CD14-positive monocyte (primary cell): ENCODE measurements around the gene GBGT1. TPM values are rescaled to one million over a fixed set of nuclear protein-coding genes. Genes with fewer than 3 reads are reported as not detected.

Experiments
- DNase-seq, 3 donors: peaks; one replicate each; pipeline ENCODE4 v3.0.0-alpha.2; 2011 to 2022
- H2AFZ ChIP-seq: 2 replicates; pipeline ENCODE4 v1.6.0; 2012; ENCODE audit warnings: mild to moderate bottlenecking, low read depth, low read length, inconsistent platforms; ENCODE audit not compliant: insufficient read depth, poor library complexity, severe bottlenecking
- H3K27ac ChIP-seq, 2 donors: 1 replicate in 1 of 2; 2 replicates in 1 of 2; pipeline ENCODE4 v1.5.1; 2012 to 2013; ENCODE audit warnings: low read length in 2 of 2, control low read depth in 1 of 2, inconsistent platforms in 1 of 2, low read depth in 1 of 2, mild to moderate bottlenecking in 1 of 2
- H3K27me3 ChIP-seq, 2 donors: one replicate each; pipeline versions ENCODE4 v1.6.0 to v1.6.1; 2011 to 2013; ENCODE audit warnings: low read length in 2 of 2; ENCODE audit not compliant: control insufficient read depth in 2 of 2, insufficient read depth in 2 of 2
- H3K36me3 ChIP-seq, 2 donors: replicated peaks in 1 of 2; 1 replicate in 1 of 2; 2 replicates in 1 of 2; pipeline versions ENCODE4 v1.5.1 to v1.6.1; 2012 to 2013; ENCODE audit warnings: low read length in 2 of 2, control low read depth in 1 of 2, inconsistent platforms in 1 of 2, mild to moderate bottlenecking in 1 of 2; ENCODE audit not compliant: insufficient read depth in 2 of 2, control insufficient read depth in 1 of 2
- H3K4me1 ChIP-seq, 2 donors: 1 replicate in 1 of 2; 2 replicates in 1 of 2; pipeline versions ENCODE4 v1.5.1 to v1.6.1; 2012 to 2013; ENCODE audit warnings: low read length in 2 of 2, control low read depth in 1 of 2, inconsistent platforms in 1 of 2, mild to moderate bottlenecking in 1 of 2, moderate library complexity in 1 of 2; ENCODE audit not compliant: insufficient read depth in 2 of 2, control insufficient read depth in 1 of 2
- H3K4me2 ChIP-seq: replicated peaks from 2 replicates; pipeline ENCODE3; 2012; ENCODE audit warnings: low read length, moderate library complexity, mild to moderate bottlenecking; ENCODE audit not compliant: poor library complexity, severe bottlenecking; ENCODE audit errors: extremely low read depth
- H3K4me3 ChIP-seq, 3 experiments: fragments of 200-600 bp in 1 of 3; sonication (generic) in 1 of 3; replicated peaks in 1 of 3; 1 replicate in 2 of 3; 2 replicates in 1 of 3; pipeline ENCODE4 v1.5.1; 2011 to 2013; ENCODE audit warnings: low read length in 3 of 3, mild to moderate bottlenecking in 3 of 3, control low read depth in 2 of 3, low read depth in 2 of 3, inconsistent platforms in 1 of 3, moderate library complexity in 1 of 3
- H3K79me2 ChIP-seq: 2 replicates; pipeline ENCODE4 v1.6.0; 2012; ENCODE audit warnings: mild to moderate bottlenecking, control low read depth, inconsistent platforms, low read length, moderate library complexity; ENCODE audit not compliant: insufficient read depth
- H3K9ac ChIP-seq: 2 replicates; pipeline ENCODE4 v1.6.0; 2017; ENCODE audit warnings: low read length, mild to moderate bottlenecking; ENCODE audit not compliant: insufficient read depth, poor library complexity, severe bottlenecking
- H3K9me3 ChIP-seq, 2 donors: replicated peaks in 1 of 2; 1 replicate in 1 of 2; 2 replicates in 1 of 2; pipeline versions ENCODE4 v1.5.1 to v1.6.1; 2012 to 2013; ENCODE audit warnings: low read length in 2 of 2, control low read depth in 1 of 2; ENCODE audit not compliant: control insufficient read depth in 1 of 2, insufficient read depth in 1 of 2
- H4K20me1 ChIP-seq: 2 replicates; pipeline ENCODE4 v1.6.0; 2012; ENCODE audit warnings: mild to moderate bottlenecking, low read length, control low read depth, moderate library complexity; ENCODE audit not compliant: insufficient read depth
- H3K27ac Mint-ChIP-seq, 7 donors: one replicate each; pipeline ENCODE4 v1.8.0; 2020; ENCODE audit warnings: mild to moderate bottlenecking in 7 of 7, mixed read lengths in 7 of 7, moderate library complexity in 6 of 7, inconsistent platforms in 2 of 7
- H3K27me3 Mint-ChIP-seq, 3 donors: one replicate each; pipeline ENCODE4 v1.8.0; 2021 to 2022; ENCODE audit warnings: low read depth in 3 of 3, mild to moderate bottlenecking in 3 of 3, mixed read lengths in 3 of 3, moderate library complexity in 3 of 3, inconsistent platforms in 1 of 3
- H3K36me3 Mint-ChIP-seq, 2 donors: one replicate each; pipeline ENCODE4 v1.8.0; 2020; ENCODE audit warnings: mixed read lengths in 2 of 2, inconsistent platforms in 1 of 2, mild to moderate bottlenecking in 1 of 2
- H3K4me1 Mint-ChIP-seq: one replicate; pipeline ENCODE4 v1.8.0; 2020; ENCODE audit warnings: mild to moderate bottlenecking, mixed read lengths
- H3K4me3 Mint-ChIP-seq, 2 donors: one replicate each; pipeline ENCODE4 v1.8.0; 2020; ENCODE audit warnings: mild to moderate bottlenecking in 2 of 2, mixed read lengths in 2 of 2, moderate library complexity in 1 of 2
- H3K9me3 Mint-ChIP-seq, 7 donors: one replicate each; pipeline ENCODE4 v1.8.0; 2020 to 2022; ENCODE audit warnings: mixed read lengths in 7 of 7, mild to moderate bottlenecking in 6 of 7, moderate library complexity in 6 of 7, inconsistent platforms in 2 of 7
- CTCF ChIP-seq: fragments of 200-600 bp; IDR thresholded peaks from one replicate; pipeline ENCODE4 v1.8.0; 2022; ENCODE audit warnings: antibody characterized with exemption, mild to moderate bottlenecking
- WGBS: methylation state at CpG from one replicate; pipeline ENCODE4 v1.1.5; 2013; ENCODE audit warnings: missing lambda C conversion rate; ENCODE audit not compliant: insufficient coverage; 5-methylcytosine and 5-hydroxymethylcytosine counted together
- intact Hi-C, 2 donors: fragments of 100-400 bp; cut with micrococcal nuclease; formaldehyde crosslinking; loops; one replicate each; pipeline versions ENCODE4 v1.15.0 to v1.15.1; 2023
- polyA plus RNA-seq, 3 donors: library from polyadenylated mRNA; depleted of rRNA in 1 of 3; unstranded in 2 of 3; stranded (reverse) in 1 of 3; fragments of 300-500 nt in 2 of 3; fragments of >200 nt in 1 of 3; fragmentation: Illumina TruSeq in 2 of 3; gene quantifications; 1 replicate in 2 of 3; 2 replicates in 1 of 3; pipeline ENCODE4 v1.2.3, GENCODE V29; 2012 to 2021

The GBGT1 gene
- polyA plus RNA-seq, 3 donors = 7.1 to 40.1 (median 8.0) TPM

- peaks cover 47 to 52% of the 10 kb centered on the region in 2 donors for H3K36me3 Mint-ChIP-seq
- Histone ChIP-seq H2AFZ (no peak overlapping the region), H3K4me2 (peak overlapping the region; percentile 26), H3K36me3 (peaks cover 30 to 38% of the 10 kb centered on the region in 2 donors), H3K27ac (peak overlapping the region; percentile 87 to 91), H3K9ac (peak overlapping the region; percentile 57), H4K20me1 (peaks cover 9% of the 10 kb centered on the region), H3K9me3 (no peaks in the 10 kb centered on the region), H3K4me1 (peaks cover 44 to 48% of the 10 kb centered on the region in 2 donors), H3K4me3 (no peak overlapping the region), H3K27me3 (no peaks in the 10 kb centered on the region), H3K79me2 (peaks cover 3% of the 10 kb centered on the region)
- intact Hi-C loops = loop anchor here in 1 of 2 donors (1.0 kb wide), 1 partner anchor 9 kb away; the partner anchor contains the start of gene RALGDS
- peak overlapping the region; percentile 89 to 98 (median 96) for H3K27ac Mint-ChIP-seq
- peaks cover 0 to 4% (median 0%) of the 10 kb centered on the region in 7 donors for H3K9me3 Mint-ChIP-seq
- H3K4me3 Mint-ChIP-seq = peak overlapping the region; percentile 43 to 62
- H3K27me3 Mint-ChIP-seq = peaks cover 6 to 7% (median 7%) of the 10 kb centered on the region in 3 donors
- no peak for TF ChIP-seq CTCF
- DNase-seq = peak; percentile 78 to 84 (median 81)
- peaks cover 50% of the 10 kb centered on the region for H3K4me1 Mint-ChIP-seq
- WGBS = 70% methylated on average over 29 of the region's 30 CpGs
Measured at GRCh38 chr9:133111808-133112662, 51.7 kb downstream of the GBGT1 start.

- Mint-ChIP-seq H3K9me3 (peaks cover 0 to 4% (median 0%) of the 10 kb centered on the region in 7 donors), H3K4me3 (no peak overlapping the region), H3K27me3 (peaks cover 5 to 7% (median 7%) of the 10 kb centered on the region in 3 donors), H3K27ac (peak overlapping the region in 4 of 7 donors; percentile 32 to 98 (median 76)), H3K4me1 (peaks cover 39% of the 10 kb centered on the region), H3K36me3 (peaks cover 58 to 67% of the 10 kb centered on the region in 2 donors)
- intact Hi-C loops = no loop called here
- Histone ChIP-seq H3K4me3 (no peak overlapping the region), H3K9me3 (no peaks in the 10 kb centered on the region), H3K79me2 (no peaks in the 10 kb centered on the region), H2AFZ (no peak overlapping the region), H3K27me3 (no peaks in the 10 kb centered on the region), H3K36me3 (peaks cover 42 to 53% of the 10 kb centered on the region in 2 donors), H3K27ac (no peak overlapping the region), H3K9ac (no peak overlapping the region), H3K4me2 (no peak overlapping the region), H4K20me1 (peaks cover 5% of the 10 kb centered on the region), H3K4me1 (peaks cover 34 to 36% of the 10 kb centered on the region in 2 donors)
- 96% methylated on average over 17 of the region's 18 CpGs for WGBS
- TF ChIP-seq CTCF = no peak
- DNase-seq = no peak
Measured at GRCh38 chr9:133109931-133110650, 53.6 kb downstream of the GBGT1 start.
